Stimulated activated CD8-positive, alpha-beta memory T cell treated with anti-CD3 and anti-CD28 coated beads, Interleukin-4, amount 100 ng/mL, for 1 hour (primary cell): ENCODE data around the gene APC2.

Source experiments
- DNase-seq, 2 donors: peaks; one replicate each; pipeline ENCODE4 v3.0.0-alpha.2; 2020; ENCODE audit warnings: low read depth in 2 of 2, low spot score in 1 of 2

APC2 gene

GRCh38 chr19:1465191-1466016, 15.5 kb downstream of the APC2 start:
- no peak for DNase-seq

- no peak for DNase-seq
These were observed 16.1 kb downstream of the APC2 start for GRCh38 chr19:1466018-1466460.

- no peak for DNase-seq
These were observed 16.7 kb downstream of the APC2 start for GRCh38 chr19:1466461-1467214.

- no peak for DNase-seq
These were observed 17.2 kb downstream of the APC2 start for GRCh38 chr19:1467215-1467489.

- DNase-seq = no peak
These were observed 17.8 kb downstream of the APC2 start for GRCh38 chr19:1467490-1468273.

- DNase-seq = no peak
These were observed 18.4 kb downstream of the APC2 start for GRCh38 chr19:1468274-1468820.

- no peak for DNase-seq
These were observed 18.9 kb downstream of the APC2 start for GRCh38 chr19:1468821-1469254.

GRCh38 chr19:1469255-1470054, 19.5 kb downstream of the APC2 start:
- no peak for DNase-seq

GRCh38 chr19:1470055-1470304, 20.1 kb downstream of the APC2 start:
- no peak for DNase-seq

GRCh38 chr19:1470305-1471009, 20.5 kb downstream of the APC2 start:
- DNase-seq = peak in 1 of 2 donors; percentile 46

- no peak for DNase-seq
These were observed 21.1 kb downstream of the APC2 start for GRCh38 chr19:1471010-1471514.

GRCh38 chr19:1471515-1472160, 21.7 kb downstream of the APC2 start:
- DNase-seq = no peak

- DNase-seq = no peak
These were observed 22.5 kb downstream of the APC2 start for GRCh38 chr19:1472231-1473084.

- no peak for DNase-seq
These were observed 23.3 kb downstream of the APC2 start for GRCh38 chr19:1473085-1473851.

- DNase-seq = no peak
These were observed 24.3 kb downstream of the APC2 start for GRCh38 chr19:1474011-1474764.

GRCh38 chr19:1474765-1475351, 24.9 kb downstream of the APC2 start:
- DNase-seq = no peak
